Stimulated activated naive CD8-positive, alpha-beta T cell treated with anti-CD3 and anti-CD28 coated beads, Interleukin-15, Interleukin-2, amounts not matched to agents 100 U/mL and 50 U/mL, for 24 hours (primary cell): Measurements from ENCODE around the gene AGPAT3.

Experiments
- ATAC-seq: fragments of 150-1000 bp; cut with Tn5 transposase; one replicate; pipeline ENCODE4 v1.10.0; 2021
- DNase-seq: peaks from one replicate; pipeline ENCODE4 v3.0.0; 2021

Gene AGPAT3

DNA sequence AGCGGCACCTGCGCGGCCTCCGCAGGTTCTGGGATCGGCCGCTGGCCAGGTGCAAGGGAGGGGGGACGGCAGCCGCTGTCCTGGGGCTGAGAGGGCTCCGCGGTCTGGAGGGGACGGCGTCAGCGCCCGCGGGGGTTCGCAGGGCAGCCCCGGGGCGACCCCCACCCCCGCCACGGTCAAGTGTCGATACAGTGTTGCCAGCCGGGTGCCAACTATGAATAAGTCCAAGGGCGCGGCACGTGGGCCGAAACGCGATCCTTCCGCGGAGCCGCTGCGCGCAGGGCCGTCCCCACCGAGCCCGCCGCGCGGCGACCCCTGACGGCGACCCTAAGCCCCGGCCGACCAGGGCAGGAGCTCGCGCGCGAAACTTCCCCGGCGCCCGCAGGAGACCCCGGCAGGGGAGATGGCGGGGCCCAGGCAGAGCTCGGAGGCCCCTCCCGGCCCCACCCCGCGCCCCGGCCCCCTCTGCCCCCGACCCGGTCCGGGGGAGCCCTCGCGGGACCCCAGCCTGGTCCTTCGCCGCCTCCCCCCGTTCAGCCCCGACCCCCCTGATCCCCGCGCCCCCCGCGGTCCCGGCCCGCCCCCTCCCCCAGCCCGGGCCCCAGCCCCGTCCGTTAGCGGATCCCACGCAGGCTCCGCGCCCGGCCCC lies 586 bp upstream of the AGPAT3 start:
- DNase-seq: peak; percentile 56
- ATAC-seq: peak; percentile 6

GRCh38 chr21:43865540-43866259 lies 677 bp downstream of the AGPAT3 start:
- ATAC-seq (peak; percentile 21), DNase-seq (peak; percentile 59)

GRCh38 chr21:43866260-43866629 lies 1.2 kb downstream of the AGPAT3 start:
- DNase-seq: peak; percentile 61
- peak; percentile 47 for ATAC-seq

- ATAC-seq: peak; percentile 80
- peak; percentile 64 for DNase-seq
These were observed 1.8 kb downstream of the AGPAT3 start for GRCh38 chr21:43866659-43867331.

GRCh38 chr21:43867332-43867703 lies 2.3 kb downstream of the AGPAT3 start:
- DNase-seq (no peak), ATAC-seq (no peak)

GRCh38 chr21:43867948-43868347 lies 2.9 kb downstream of the AGPAT3 start:
- DNase-seq: no peak
- no peak for ATAC-seq

- DNase-seq (no peak), ATAC-seq (no peak)
These were observed 3.4 kb downstream of the AGPAT3 start for GRCh38 chr21:43868461-43868860.

GRCh38 chr21:43869486-43870325 lies 4.7 kb downstream of the AGPAT3 start:
- ATAC-seq (no peak), DNase-seq (no peak)

- no peak for ATAC-seq
These were observed 6.5 kb downstream of the AGPAT3 start for GRCh38 chr21:43871487-43871886.

DNA sequence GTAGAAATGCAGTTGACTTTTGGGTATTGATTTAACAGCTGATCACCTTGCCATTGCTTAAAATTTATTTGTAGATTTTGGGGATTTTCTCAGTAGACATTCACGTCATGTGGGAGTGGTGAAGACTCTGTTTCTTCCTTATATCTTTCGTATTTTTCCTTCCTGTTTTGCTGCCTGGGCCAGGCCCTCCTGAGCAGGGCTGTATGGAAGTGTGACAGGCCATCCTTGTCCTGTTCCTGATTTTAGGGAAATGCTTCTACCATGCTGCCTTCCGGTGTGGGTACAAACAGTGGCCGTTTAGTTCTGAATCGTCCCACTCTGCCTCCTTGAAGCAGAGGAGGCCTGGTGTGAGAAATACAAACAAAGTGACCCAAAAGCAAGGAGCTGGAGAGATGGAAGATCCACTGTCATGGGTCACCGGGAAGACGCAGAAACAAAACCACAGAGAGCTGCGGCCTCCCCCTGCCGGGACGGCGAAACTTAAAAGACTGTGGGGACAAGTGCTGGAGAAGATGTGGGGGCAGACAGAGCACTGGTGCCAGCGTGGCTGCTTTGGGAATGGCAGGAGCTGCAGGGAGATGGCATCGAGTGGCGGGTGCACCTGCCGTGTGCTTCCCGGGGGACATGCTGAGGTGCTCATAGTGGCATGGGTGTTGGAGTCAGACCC lies 7.6 kb downstream of the AGPAT3 start:
- DNase-seq (no peak), ATAC-seq (no peak)

More at GRCh38 chr21:43871487-43871886, 6.5 kb downstream of the AGPAT3 start:
- DNase-seq: no peak

DNA sequence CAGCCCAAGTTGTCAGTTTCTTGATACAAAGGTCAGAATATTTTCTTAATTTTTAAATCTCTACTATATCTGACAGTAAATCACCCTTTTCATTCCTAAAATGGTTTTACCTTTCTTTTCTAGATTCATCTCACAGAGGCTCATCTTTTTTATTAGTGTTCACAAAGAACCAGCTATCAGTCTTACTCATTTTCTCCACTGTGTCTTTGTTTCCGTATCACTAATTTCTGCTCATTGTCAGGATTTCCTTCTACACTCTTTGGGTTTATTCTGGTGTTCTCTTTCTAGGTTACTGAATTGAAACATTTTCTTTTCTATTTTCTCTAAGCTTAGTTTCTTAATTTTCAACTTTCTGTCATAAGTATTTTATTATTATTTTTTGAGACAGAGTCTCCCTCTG lies 8.7 kb downstream of the AGPAT3 start:
- DNase-seq: no peak
- ATAC-seq: peak; percentile 78

GRCh38 chr21:43874085-43874805 lies 9.2 kb downstream of the AGPAT3 start:
- DNase-seq (no peak), ATAC-seq (no peak)

- ATAC-seq (no peak), DNase-seq (no peak)
These were observed 11.6 kb downstream of the AGPAT3 start for GRCh38 chr21:43876605-43877004.

- ATAC-seq: no peak
- DNase-seq: no peak
These were observed 13.0 kb downstream of the AGPAT3 start for GRCh38 chr21:43877936-43878575.

- DNase-seq (no peak), ATAC-seq (no peak)
These were observed 14.5 kb downstream of the AGPAT3 start for GRCh38 chr21:43879348-43880110.

DNA sequence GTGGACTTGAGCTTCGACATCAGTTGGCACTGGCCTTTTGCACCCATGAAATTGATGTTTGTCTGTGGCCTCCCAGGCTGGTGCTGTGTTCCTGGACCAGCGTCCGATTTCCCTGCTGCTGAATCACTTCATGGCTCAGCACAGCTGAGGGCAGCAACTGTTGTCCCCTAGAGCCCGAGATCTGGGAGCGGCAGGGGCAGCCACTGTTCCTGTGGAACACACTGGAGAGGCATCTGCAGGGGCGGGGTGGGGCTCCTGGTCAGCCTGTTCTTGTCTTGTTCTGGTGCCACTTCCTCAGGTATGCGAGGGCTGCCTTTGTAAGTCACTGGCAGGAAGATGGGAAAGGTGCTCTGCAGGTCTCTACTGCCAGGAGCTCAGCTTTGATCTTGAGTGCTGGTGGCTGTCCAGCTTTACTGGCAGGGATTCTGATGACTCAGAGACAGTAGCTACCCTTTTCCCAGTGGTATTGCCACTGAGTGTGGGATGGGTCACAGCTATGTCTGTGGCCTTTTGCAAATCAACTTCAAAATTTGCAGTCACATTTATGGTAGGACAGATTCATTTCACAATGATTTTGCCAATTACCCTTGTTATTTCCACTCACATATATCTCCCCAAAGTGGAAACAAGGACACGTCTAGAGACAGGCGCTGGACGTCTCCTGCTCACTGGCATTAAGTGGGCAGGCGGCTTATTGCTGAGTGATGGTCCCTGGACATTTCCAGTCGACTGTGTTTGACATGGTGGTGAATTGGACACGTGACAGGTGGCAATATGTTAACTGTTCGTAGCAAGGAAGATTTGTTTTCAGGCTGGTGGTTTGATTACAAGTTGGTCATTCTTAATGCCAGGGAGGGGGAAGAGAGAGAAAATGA lies 15.3 kb downstream of the AGPAT3 start:
- ATAC-seq: no peak
- no peak for DNase-seq

- peak; percentile 50 for DNase-seq
- peak; percentile 87 for ATAC-seq
These were observed 16.3 kb downstream of the AGPAT3 start for GRCh38 chr21:43881283-43881682.

DNA sequence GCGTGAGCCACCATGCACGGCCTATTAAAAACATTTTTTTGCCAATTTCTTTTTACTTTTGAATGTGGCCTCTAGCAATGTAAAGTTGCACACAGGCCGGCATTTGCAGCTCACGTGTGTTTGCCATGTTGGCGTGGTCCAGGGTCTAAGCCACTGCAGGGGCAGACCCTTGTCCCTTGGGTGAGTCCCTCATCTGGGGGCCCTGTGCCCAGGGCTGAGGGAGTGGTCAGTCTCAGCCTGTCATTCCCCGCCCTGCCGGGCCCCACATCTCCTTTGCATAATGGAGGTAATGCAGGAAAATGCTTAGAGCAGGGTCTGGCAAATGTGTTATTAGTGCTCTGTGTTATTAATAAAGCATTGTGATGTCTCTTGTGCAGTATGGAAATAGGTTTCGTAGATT lies 16.9 kb downstream of the AGPAT3 start:
- DNase-seq (no peak), ATAC-seq (no peak)

DNA sequence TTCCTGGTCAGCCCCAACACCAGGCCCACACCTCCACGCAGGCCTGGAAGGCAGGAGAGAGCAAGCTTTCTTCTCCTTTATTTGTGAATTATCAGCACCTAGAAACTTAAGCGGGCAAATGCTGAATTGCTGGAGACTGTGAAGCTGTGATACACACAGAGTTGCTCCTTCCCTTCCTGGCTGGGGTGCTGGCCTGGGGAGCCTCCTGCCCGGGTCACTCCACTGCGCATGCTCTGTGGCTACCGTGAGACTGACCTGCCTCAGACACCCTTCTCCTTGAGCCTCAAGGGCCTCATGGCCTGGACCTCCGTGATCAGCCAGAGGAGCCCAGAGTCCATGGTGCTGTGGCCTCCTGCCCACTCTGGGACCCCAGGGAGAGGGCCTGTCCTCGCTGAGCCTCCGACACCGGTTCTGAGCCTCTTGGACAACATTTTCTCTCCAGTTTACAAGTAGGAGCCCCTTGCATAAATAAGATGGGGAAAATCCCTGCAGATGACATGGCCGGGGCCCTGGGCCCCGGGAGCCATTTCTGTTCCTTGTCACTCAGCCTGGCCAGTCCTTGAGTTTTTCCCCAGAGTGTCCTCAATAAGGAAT lies 18.0 kb downstream of the AGPAT3 start:
- DNase-seq: no peak
- no peak for ATAC-seq
